A549 (cell line): Measurements from ENCODE around the gene XIRP1. TPM values are rescaled to one million over a fixed set of nuclear protein-coding genes. Genes with fewer than 3 reads are reported as not detected.

ENCODE experiments used
- ATAC-seq, 2 experiments: fragments of 200-7000 bp in 1 of 2; fragments of >200 bp in 1 of 2; cut with Nextera tagmentation in 1 of 2; cut with Tn5 transposase in 1 of 2; 3 replicates each; pipeline versions ENCODE4 v1.8.0 to v1.9.1; 2018 to 2020; ENCODE audit warnings: mild to moderate bottlenecking in 1 of 2, moderate library complexity in 1 of 2
- CTCF ChIA-PET: fragments of 300-600 bp; sonication (Branson Sonifier 250); formaldehyde crosslinking; extraction: SDS; loops from one replicate; lab custom pipeline; 2021; ENCODE audit warnings: antibody characterized with exemption, inconsistent platforms; lab: Yijun Ruan, JAX
- POLR2A ChIA-PET: fragments of 350-600 bp; formaldehyde crosslinking; extraction: SDS; loops from one replicate; lab custom pipeline; 2021; ENCODE audit warnings: antibody characterized with exemption, inconsistent platforms; lab: Yijun Ruan, JAX
- DNase-seq, 2 experiments: peaks; one replicate each; pipeline versions ENCODE4 v3.0.0 to v3.0.0-alpha.2; 2011 to 2016; ENCODE audit warnings: low read depth in 1 of 2, low spot score in 1 of 2
- FAIRE-seq: peaks from 2 replicates; lab custom pipeline; 2011; peaks lifted over from hg19 to GRCh38; lab: Jason Lieb, UNC
- H3K27ac ChIP-seq, 2 experiments: fragments of >200 bp; sonication (Bioruptor Twin); formaldehyde crosslinking; 3 replicates each; pipeline ENCODE4 v1.5.1; 2016 to 2017
- H3K4me1 ChIP-seq: fragments of >200 bp; sonication (Bioruptor Twin); formaldehyde crosslinking; 3 replicates; pipeline ENCODE4 v1.6.1; 2016
- H3K4me2 ChIP-seq: fragments of >200 bp; sonication (Bioruptor Twin); formaldehyde crosslinking; 3 replicates; pipeline ENCODE4 v1.6.1; 2016
- H3K4me3 ChIP-seq: fragments of >200 bp; sonication (Bioruptor Twin); formaldehyde crosslinking; 3 replicates; pipeline ENCODE4 v1.5.1; 2016
- H3K9me3 ChIP-seq: fragments of >200 bp; sonication (Bioruptor Twin); formaldehyde crosslinking; 3 replicates; pipeline ENCODE4 v1.6.1; 2016
- ATOH8 ChIP-seq: fragments of 250-450 bp; sonication (Bioruptor Pico); IDR thresholded peaks from 2 replicates; pipeline ENCODE4 v1.5.0; 2020; ENCODE audit warnings: low read depth, mild to moderate bottlenecking, moderate library complexity
- CBX8 ChIP-seq: fragments of 200-600 bp; sonication (generic); IDR thresholded peaks from 2 replicates; pipeline ENCODE4 v1.6.1; 2016
- CEBPB ChIP-seq, 2 experiments: fragments of >200 bp in 1 of 2; sonication (Bioruptor Twin) in 1 of 2; formaldehyde crosslinking in 1 of 2; IDR thresholded peaks; 2 replicates each; pipeline ENCODE4 v1.6.1; 2012 to 2016
- CHD4 ChIP-seq: fragments of 200-600 bp; sonication (generic); IDR thresholded peaks from 2 replicates; pipeline ENCODE4 v1.6.1; 2016; ENCODE audit warnings: antibody characterized with exemption, mild to moderate bottlenecking, borderline replicate concordance
- EHMT2 ChIP-seq: fragments of 200-600 bp; sonication (generic); IDR thresholded peaks from 2 replicates; pipeline ENCODE4 v1.6.1; 2016; ENCODE audit warnings: antibody characterized with exemption, low read depth, mild to moderate bottlenecking, moderate library complexity
- ELK1 ChIP-seq: fragments of 150-350 bp; IDR thresholded peaks from 2 replicates; pipeline ENCODE4 v1.6.1; 2014; ENCODE audit warnings: low read depth, mild to moderate bottlenecking, low read length
- ESRRA ChIP-seq: fragments of 150-350 bp; IDR thresholded peaks from 2 replicates; pipeline ENCODE4 v1.6.1; 2014; ENCODE audit warnings: mild to moderate bottlenecking, low read length, borderline replicate concordance
- FOSB ChIP-seq: fragments of 250-450 bp; sonication (Bioruptor Pico); IDR thresholded peaks from 2 replicates; pipeline ENCODE4 v1.5.0; 2020; ENCODE audit warnings: mild to moderate bottlenecking, moderate library complexity
- FOXS1 ChIP-seq: fragments of 250-450 bp; sonication (Bioruptor Pico); IDR thresholded peaks from 2 replicates; pipeline ENCODE4 v1.5.0; 2020; ENCODE audit warnings: mild to moderate bottlenecking, moderate library complexity
- HES2 ChIP-seq: fragments of >200 bp; sonication (Bioruptor Twin); formaldehyde crosslinking; IDR thresholded peaks from 2 replicates; pipeline ENCODE4 v1.6.1; 2016
- HOXA7 ChIP-seq: fragments of 250-450 bp; sonication (Bioruptor Pico); IDR thresholded peaks from 2 replicates; pipeline ENCODE4 v1.5.0; 2020; ENCODE audit warnings: mild to moderate bottlenecking, moderate library complexity
- KDM1A ChIP-seq: fragments of 200-600 bp; sonication (generic); IDR thresholded peaks from 2 replicates; pipeline ENCODE4 v1.6.1; 2016; ENCODE audit warnings: low read depth, mild to moderate bottlenecking
- KDM5A ChIP-seq: fragments of 200-600 bp; sonication (generic); IDR thresholded peaks from 2 replicates; pipeline ENCODE4 v1.6.1; 2016; ENCODE audit warnings: antibody characterized with exemption, mild to moderate bottlenecking
- MAFK ChIP-seq: fragments of 450-650 bp; IDR thresholded peaks from 2 replicates; pipeline ENCODE4 v1.6.1; 2014; ENCODE audit not compliant: partially characterized antibody
- MAZ ChIP-seq: fragments of 150-350 bp; IDR thresholded peaks from 2 replicates; pipeline ENCODE4 v1.6.1; 2014; ENCODE audit warnings: antibody characterized with exemption, low read depth, low read length, borderline replicate concordance
- MYC ChIP-seq: IDR thresholded peaks from 2 replicates; pipeline ENCODE4 v1.6.1; 2012; ENCODE audit warnings: mild to moderate bottlenecking, inconsistent platforms, low read length, improper control_type of control experiment, borderline replicate concordance
- NFE2L2 ChIP-seq: fragments of 150-350 bp; conservative IDR thresholded peaks from 2 replicates; pipeline ENCODE4 v1.6.1; 2014; ENCODE audit warnings: low read length
- NPAS2 ChIP-seq: fragments of 250-450 bp; sonication (Bioruptor Pico); IDR thresholded peaks from 2 replicates; pipeline ENCODE4 v1.8.0; 2022; ENCODE audit warnings: mild to moderate bottlenecking, moderate library complexity, borderline replicate concordance
- NR3C1 ChIP-seq: fragments of >200 bp; sonication (Bioruptor Twin); formaldehyde crosslinking; IDR thresholded peaks from 3 replicates; pipeline ENCODE4 v1.6.1; 2017
- PBX3 ChIP-seq: IDR thresholded peaks from 2 replicates; pipeline ENCODE4 v1.6.1; 2012
- POLR2AphosphoS2 ChIP-seq: conservative IDR thresholded peaks from 2 replicates; pipeline ENCODE4 v1.6.1; 2012; ENCODE audit warnings: low read length, improper control_type of control experiment, inconsistent platforms
- RAD21 ChIP-seq, 2 experiments: fragments of >200 bp in 1 of 2; sonication (Bioruptor Twin) in 1 of 2; formaldehyde crosslinking in 1 of 2; IDR thresholded peaks in 1 of 2; conservative IDR thresholded peaks in 1 of 2; 2 replicates in 1 of 2; 3 replicates in 1 of 2; pipeline ENCODE4 v1.6.1; 2012 to 2018; ENCODE audit warnings: inconsistent platforms in 1 of 2
- REST ChIP-seq: fragments of 200-600 bp; sonication (generic); IDR thresholded peaks from 2 replicates; pipeline ENCODE4 v1.6.1; 2016; ENCODE audit warnings: antibody characterized with exemption, mild to moderate bottlenecking, moderate library complexity
- RNF2 ChIP-seq: fragments of 200-600 bp; sonication (generic); IDR thresholded peaks from 2 replicates; pipeline ENCODE4 v1.6.1; 2016; ENCODE audit warnings: low read depth, mild to moderate bottlenecking, antibody characterized with exemption, moderate library complexity, borderline replicate concordance
- TFCP2L1 ChIP-seq: fragments of 250-450 bp; sonication (Bioruptor Pico); IDR thresholded peaks from 2 replicates; pipeline ENCODE4 v1.5.0; 2021; ENCODE audit warnings: mild to moderate bottlenecking
- TP53 ChIP-seq: fragments of 250-450 bp; sonication (Bioruptor Pico); IDR thresholded peaks from 2 replicates; pipeline ENCODE4 v1.5.0; 2021; ENCODE audit warnings: mild to moderate bottlenecking, moderate library complexity
- ZNF302 ChIP-seq: fragments of 250-450 bp; sonication (Bioruptor Pico); IDR thresholded peaks from 2 replicates; pipeline ENCODE4 v1.9.0; 2021; ENCODE audit warnings: inconsistent platforms, mild to moderate bottlenecking, moderate library complexity
- ZSCAN20 ChIP-seq: fragments of 250-450 bp; sonication (Bioruptor Pico); IDR thresholded peaks from 2 replicates; pipeline ENCODE4 v1.8.0; 2022; ENCODE audit warnings: mild to moderate bottlenecking, moderate library complexity
- WGBS: methylation state at CpG from one replicate; pipeline ENCODE4 v1.1.6; 2017; ENCODE audit errors: missing lambda C conversion rate; 5-methylcytosine and 5-hydroxymethylcytosine counted together
- polyA plus RNA-seq, 4 experiments: library from polyadenylated mRNA; depleted of rRNA in 3 of 4; stranded (reverse); fragments of >200 nt; fragmentation: RNase III in 1 of 4; extraction: RNeasy Plus Mini Kit Qiagen cat#74134 plus additional on column Dnase treatment in 1 of 4; gene quantifications; 2 replicates in 3 of 4; 3 replicates in 1 of 4; pipeline ENCODE4 v1.2.3, GENCODE V29; 2011 to 2017

XIRP1 gene
- polyA plus RNA-seq, 2 of the 4 experiments (the other 2 are of a cell fraction) = not detected

- WGBS = 80% methylated on average over 5 of the region's 5 CpGs
- Histone ChIP-seq H3K4me1 (peaks cover 41% of the 10 kb centered on the region), H3K4me3 (no peak overlapping the region), H3K4me2 (peak overlapping the region; percentile 48; the same call in 2 of the 3 replicates), H3K9me3 (no peaks in the 10 kb centered on the region), H3K27ac (peak overlapping the region in 1 of 2 experiments; percentile 58; a peak in 3 of 6 replicates)
- TF ChIP-seq FOSB (CRISPR knock-in tag) (no peak), RAD21 (conservative IDR thresholded peaks at IDR 0.05 in 1 of 2, IDR thresholded peaks at IDR 0.05 in 1 of 2) (no peak), CEBPB (IDR thresholded peaks at IDR 0.05) (no peak), ZNF302 (CRISPR knock-in tag) (no peak), ZSCAN20 (CRISPR knock-in tag) (no peak), KDM5A (no peak), ESRRA (no peak), NPAS2 (no peak), RNF2 (no peak), NFE2L2 (no peak), CHD4 (no peak), MYC (no peak), MAZ (no peak), TFCP2L1 (no peak), EHMT2 (no peak), PBX3 (no peak), FOXS1 (CRISPR knock-in tag) (no peak), TP53 (no peak)
- no peak for FAIRE-seq
- no peak for ATAC-seq
- POLR2A ChIA-PET = no interaction called here
- CTCF ChIA-PET = interaction anchor here (2.4 to 2.7 kb wide), 2 partner anchors 48 to 146 kb away, joined by 8 to 10 read pairs; no protein-coding TSS in a partner anchor
- no peak for DNase-seq
Measured at GRCh38 chr3:39142067-39142466, 50.3 kb downstream of the XIRP1 start.

- DNase-seq = no peak
- peak in 1 of 2 experiments; percentile 28; a peak in 3 of 6 replicates for ATAC-seq
- ChIA-PET CTCF (interaction anchor here (2.4 to 2.7 kb wide), 2 partner anchors 49 to 147 kb away, joined by 8 to 10 read pairs; no protein-coding TSS in a partner anchor), POLR2A (interaction anchor here (0.8 kb wide), 1 partner anchor 10 kb away, joined by 3 read pairs; no protein-coding TSS in a partner anchor)
- H3K27ac ChIP-seq = peak overlapping the region in 1 of 2 experiments; percentile 58; a peak in 3 of 6 replicates
- no peak for FAIRE-seq
- H3K4me2 ChIP-seq = peak overlapping the region; percentile 48
- WGBS = 80% methylated on average over 4 of the region's 4 CpGs
- no peak overlapping the region for H3K4me3 ChIP-seq
- no peaks in the 10 kb centered on the region for H3K9me3 ChIP-seq
- TF ChIP-seq KDM1A (no peak), NPAS2 (no peak), ATOH8 (CRISPR knock-in tag) (no peak), RNF2 (no peak), KDM5A (no peak), MAFK (no peak), REST (no peak), FOSB (CRISPR knock-in tag) (no peak), NR3C1 (no peak), CEBPB (IDR thresholded peaks at IDR 0.05) (no peak), MAZ (no peak), HES2 (no peak), HOXA7 (CRISPR knock-in tag) (no peak), ELK1 (no peak), POLR2AphosphoS2 (no peak), CBX8 (no peak)
- H3K4me1 ChIP-seq = peaks cover 35% of the 10 kb centered on the region
Measured at GRCh38 chr3:39141171-39141995, 51.0 kb downstream of the XIRP1 start.
